ENCODE results near the gene ATOSB. TPM values are rescaled to one million over a fixed set of nuclear protein-coding genes. Genes with fewer than 3 reads are reported as not detected.

ATOSB gene
- total RNA-seq = 25.4 and 26.8 TPM in 2 replicates

DNA sequence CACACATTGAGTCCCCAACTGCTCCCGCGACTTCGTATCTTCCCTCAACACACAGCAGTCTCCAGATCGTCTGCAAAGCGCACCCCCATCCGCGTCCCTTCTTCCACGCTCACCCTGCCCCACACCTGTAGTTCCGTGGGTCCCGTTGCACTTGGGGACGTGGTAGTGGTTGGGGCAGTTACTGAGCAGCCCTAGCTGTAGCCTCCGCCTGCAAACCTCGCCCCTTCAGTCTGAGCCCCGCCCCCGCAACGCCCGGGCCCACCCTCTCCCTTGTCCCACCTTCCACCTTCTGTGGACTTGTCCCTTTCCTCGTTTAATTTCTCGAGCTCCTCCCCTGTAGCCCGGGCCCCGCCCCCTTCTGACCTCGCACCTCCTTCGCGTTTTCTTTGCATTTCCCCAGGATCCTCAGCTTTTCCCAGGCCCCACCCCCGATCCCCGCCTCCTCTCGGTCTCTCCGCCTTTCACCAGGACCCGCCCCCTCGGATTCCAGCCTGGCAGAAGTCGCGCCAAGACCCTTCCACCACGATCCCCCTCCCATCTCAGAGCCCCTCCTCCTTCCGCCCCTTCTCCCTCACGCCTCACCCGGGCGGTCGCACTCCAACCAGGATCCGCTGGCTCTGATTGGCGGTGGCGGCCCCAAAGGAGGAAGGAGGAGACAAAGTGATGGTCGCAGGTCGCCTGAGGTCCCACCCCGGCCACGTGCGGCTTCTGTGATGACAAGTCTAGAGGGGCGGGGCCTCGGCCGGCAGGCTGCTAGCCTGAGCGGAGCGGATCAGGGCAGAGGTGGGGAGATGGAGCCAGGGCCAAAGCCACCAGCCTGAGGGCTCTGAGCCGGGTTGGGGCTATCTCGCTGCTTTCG lies at the start of gene ATOSB:
Gene ATOSB (minus strand): TSS at position 183 of the 859 bp plus-strand sequence. CDS start 7,588 bp downstream, outside the sequence.

GRCh38 chr9:35161713-35162604 lies 46.3 kb upstream of the ATOSB start, which contains the start of gene UNC13B:
UNC13B (plus strand) TSS chr9:35162009; CDS start chr9:35162284, 275 bp downstream.

DNA sequence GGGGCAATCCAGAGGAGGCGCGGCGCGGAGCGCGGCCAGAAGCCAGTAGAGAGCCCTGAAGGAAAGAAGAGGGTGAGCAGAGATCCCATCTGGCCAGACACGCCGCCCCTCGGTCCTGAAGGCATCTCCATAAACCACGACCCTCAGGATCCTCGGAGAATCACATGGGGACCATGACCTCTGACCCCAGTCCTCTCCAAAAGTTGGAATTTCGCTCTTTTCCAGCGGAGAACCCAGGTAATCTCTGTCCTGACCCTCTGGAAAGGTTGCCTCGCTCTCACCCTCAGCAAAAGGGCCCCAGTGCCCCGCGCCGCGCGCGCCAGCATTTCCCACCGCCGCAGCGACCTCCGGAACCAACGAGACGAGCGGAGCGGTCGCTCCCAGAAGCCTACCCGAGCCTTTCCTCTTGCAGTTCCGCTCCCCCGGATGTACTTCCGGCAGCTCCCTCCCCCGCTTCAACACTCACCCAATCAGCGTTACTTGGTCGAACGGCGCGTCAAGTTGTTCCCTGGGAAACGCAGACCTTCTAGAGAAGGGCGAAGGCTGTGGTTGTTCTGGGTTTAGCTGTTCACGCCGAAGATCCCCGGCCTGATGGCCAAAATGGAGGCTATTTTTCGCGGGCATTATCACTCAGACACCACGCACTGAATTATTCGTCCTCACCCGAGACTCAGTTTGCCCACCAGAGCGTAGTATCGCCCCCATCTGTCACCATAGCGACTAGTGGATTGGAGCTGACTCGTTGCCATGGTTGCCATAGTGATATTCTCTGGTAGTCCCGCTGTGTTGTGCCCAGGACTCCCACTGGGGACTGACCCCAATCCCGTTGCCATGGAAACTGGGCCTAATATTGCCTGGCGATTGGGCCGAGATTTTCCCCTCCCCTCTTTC lies 12.6 kb downstream of the ATOSB start, which contains the start of gene STOML2:
Gene STOML2 (minus strand): TSS at position 363 of the 891 bp plus-strand sequence. CDS start 37 bp downstream, at position 326.

GRCh38 chr9:35096035-35096849 lies 19.4 kb downstream of the ATOSB start, which contains the start of gene PIGO:
PIGO (minus strand) TSS chr9:35096591; CDS start chr9:35095565, 1,026 bp downstream.

DNA sequence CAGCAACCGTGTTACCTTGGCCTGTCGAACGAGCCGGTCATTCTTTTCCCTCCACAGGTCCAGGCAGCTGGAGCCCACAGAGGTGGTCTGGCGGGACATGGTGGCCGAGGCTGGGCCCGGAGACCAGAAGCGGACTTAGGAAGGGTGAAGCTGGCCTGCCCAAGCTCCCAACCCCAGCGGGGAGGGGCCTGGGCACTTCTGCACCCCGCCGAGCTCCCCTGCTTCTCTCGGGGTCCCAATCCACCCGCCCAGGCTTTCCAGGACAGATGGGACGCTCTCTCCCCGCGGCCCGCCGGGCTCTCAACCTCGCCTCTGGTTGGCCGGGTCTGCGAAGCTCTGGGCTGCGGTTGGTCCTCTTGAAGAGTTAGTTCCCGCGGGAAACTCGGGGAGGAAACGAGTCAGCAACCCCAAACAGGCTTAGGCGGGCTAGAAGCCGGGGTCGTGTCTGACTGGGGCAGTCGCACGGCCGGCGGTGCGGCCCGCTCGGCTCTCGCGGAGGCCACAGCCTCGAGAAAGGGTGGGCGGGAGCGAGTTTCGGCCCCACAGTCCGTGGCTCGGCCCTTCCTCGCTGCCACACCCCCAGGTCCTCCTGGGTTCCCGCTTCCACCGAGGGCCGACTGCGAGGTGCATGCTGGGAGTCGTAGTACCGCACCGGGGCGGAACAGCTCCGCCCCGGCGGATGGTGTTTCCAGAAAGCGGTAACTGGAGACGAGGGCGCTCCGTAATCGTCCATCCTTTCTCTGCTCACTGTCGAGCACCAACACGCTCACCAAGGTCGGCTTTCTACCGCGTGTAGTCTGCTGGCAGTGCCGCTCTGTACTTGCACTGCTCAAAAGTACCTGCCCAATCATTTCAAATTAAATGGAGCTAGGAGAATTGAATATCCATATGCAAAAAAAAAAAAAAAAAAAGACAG lies 36.0 kb downstream of the ATOSB start, which contains the start of gene FANCG:
Gene FANCG (minus strand): TSS at position 517 of the 916 bp plus-strand sequence. CDS start 418 bp downstream, at position 99.

DNA sequence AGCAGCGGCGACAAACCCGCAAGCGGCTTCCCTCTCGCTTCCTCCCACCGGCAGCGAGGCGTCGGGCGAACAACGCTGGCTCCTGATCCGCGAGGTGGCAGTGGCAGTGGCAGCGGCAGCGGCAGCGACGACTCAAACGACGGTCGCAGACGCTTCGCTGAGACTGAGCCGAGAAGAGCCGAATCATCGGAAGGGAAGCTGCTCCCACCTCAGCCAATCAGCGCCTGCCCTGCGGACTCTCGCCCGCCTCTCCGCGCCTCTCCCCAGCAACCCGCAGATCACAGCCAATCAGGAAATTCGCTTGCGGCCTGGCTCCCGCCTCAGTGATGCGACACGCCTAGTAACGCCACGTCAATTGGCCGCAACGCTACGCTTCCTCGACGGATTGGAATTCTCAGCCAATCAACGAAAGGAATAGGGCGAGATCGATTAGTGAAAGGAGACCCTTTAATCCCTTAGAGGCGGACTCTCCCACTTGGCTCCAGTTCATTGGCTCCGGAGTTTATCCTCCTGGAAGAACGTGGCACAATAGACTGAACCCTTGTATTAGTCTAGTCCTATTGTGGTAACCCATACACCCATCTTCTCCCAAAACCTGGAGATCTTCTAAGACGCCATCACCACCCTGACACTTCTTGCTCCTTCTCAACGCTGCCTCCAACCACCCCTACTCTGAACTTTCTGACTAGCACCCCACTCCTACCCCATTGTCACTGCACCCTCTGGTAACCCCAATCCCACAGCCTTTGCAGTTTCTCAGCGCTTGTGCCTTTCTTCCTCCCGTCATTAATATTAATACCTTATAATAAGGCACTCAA lies 43.0 kb downstream of the ATOSB start, which contains the start of gene VCP:
Gene VCP (minus strand): TSS at position 165 of the 818 bp plus-strand sequence. CDS start 272 bp downstream, outside the sequence.

Other genes with a start within 250 kb of the ATOSB start
- gene PHF24, start 157.6 kb downstream of the ATOSB start, total RNA-seq = 0.28 TPM in 1 of 2 replicates, not detected in the other
- 8.2 and 10.7 TPM in 2 replicates for gene DNAJB5, start 126.1 kb downstream of the ATOSB start, total RNA-seq
- 302 and 466 TPM in 2 replicates for gene VCP, start 43.2 kb downstream of the ATOSB start, total RNA-seq
- 11.6 and 44.1 TPM in 2 replicates for gene FANCG, start 35.9 kb downstream of the ATOSB start, total RNA-seq
- gene PIGO, start 19.3 kb downstream of the ATOSB start, total RNA-seq = 11.6 and 11.7 TPM in 2 replicates
- 144 and 332 TPM in 2 replicates for gene STOML2, start 12.7 kb downstream of the ATOSB start, total RNA-seq
- gene UNC13B, start 46.1 kb upstream of the ATOSB start, total RNA-seq = 29.6 and 30.3 TPM in 2 replicates

Measured in regular cardiac myocyte (primary cell).